ENCODE data around the gene GPBAR1.

DNA sequence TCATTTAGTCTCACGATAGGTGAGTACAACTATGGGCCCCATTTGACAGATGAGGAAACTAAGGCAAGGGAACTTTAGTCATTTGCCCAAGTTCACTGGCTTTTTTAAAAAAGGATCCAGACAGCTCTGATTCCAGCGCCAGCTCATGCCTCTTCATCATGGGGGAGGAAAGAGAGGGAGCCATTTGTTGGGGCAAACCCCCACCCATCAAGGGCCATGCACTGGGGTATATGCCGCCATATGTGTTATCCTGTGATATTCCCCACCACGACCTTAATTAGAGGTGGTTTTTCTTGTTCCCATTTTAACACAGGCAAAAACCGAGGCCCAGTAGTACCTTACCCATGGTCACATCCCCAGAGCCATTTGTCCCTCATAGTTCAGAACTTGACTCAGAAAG lies 649 bp upstream of the GPBAR1 start:
- TF ChIP-seq YY1 (IDR thresholded peaks at IDR 0.05; ENCODE audit: insufficient read depth, insufficient read length) (no peak), SUZ12 (IDR thresholded peaks at IDR 0.05; ENCODE audit: extremely low read depth, insufficient read depth, insufficient read length) (no peak)
